ENCODE data around the gene SART3.
A peak's percentile ranks its signal among the peaks of the same experiment; 100 is the strongest.

Gene SART3, protein sequence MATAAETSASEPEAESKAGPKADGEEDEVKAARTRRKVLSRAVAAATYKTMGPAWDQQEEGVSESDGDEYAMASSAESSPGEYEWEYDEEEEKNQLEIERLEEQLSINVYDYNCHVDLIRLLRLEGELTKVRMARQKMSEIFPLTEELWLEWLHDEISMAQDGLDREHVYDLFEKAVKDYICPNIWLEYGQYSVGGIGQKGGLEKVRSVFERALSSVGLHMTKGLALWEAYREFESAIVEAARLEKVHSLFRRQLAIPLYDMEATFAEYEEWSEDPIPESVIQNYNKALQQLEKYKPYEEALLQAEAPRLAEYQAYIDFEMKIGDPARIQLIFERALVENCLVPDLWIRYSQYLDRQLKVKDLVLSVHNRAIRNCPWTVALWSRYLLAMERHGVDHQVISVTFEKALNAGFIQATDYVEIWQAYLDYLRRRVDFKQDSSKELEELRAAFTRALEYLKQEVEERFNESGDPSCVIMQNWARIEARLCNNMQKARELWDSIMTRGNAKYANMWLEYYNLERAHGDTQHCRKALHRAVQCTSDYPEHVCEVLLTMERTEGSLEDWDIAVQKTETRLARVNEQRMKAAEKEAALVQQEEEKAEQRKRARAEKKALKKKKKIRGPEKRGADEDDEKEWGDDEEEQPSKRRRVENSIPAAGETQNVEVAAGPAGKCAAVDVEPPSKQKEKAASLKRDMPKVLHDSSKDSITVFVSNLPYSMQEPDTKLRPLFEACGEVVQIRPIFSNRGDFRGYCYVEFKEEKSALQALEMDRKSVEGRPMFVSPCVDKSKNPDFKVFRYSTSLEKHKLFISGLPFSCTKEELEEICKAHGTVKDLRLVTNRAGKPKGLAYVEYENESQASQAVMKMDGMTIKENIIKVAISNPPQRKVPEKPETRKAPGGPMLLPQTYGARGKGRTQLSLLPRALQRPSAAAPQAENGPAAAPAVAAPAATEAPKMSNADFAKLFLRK

DNA sequence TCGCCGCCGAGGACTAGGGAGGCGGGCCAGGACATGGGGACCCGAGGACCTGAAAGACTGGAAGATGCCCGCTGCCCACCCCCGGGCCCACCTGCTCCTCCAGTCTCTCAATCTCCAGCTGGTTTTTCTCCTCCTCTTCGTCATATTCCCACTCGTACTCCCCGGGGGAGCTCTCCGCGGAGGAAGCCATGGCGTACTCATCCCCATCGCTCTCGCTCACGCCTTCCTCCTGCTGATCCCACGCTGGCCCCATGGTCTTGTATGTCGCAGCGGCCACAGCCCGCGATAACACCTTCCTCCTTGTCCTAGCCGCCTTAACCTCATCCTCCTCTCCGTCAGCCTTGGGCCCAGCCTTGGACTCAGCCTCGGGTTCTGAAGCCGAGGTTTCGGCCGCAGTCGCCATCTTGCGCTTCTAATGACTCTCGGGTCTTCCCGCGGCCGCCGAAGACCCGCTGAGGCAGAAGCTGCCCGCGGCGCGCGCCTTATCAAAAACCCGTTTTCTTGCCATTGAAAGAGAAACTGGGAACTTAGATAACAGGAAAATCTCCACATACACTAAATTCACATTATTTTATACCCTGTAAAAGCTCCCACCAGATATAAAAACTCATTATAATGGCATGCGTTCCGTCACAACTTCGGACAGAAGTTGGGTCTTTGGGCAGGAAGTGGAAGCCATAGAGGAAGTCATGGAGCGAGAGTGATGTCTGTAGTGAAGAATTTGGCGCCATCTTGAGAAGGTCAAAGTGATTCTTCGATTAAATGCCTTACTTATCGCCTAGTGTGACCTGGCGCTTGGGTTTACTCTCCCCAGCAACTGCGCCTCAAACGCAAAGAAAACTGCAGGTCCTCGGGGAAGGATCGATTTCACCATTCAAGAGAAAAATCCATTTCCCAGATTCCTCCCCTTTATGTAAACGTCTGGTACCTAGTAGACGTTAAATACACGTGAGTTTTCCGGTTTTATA lies at the start of gene SART3:
TSS of gene SART3 (minus strand) at position 422 of the 968 bp plus-strand sequence. CDS start at position 403, 19 bp downstream.
- peak; percentile 47 to 59 for DNase-seq (ENCODE audit: low read depth in 2 of 2, low spot score in 1 of 2)

DNA sequence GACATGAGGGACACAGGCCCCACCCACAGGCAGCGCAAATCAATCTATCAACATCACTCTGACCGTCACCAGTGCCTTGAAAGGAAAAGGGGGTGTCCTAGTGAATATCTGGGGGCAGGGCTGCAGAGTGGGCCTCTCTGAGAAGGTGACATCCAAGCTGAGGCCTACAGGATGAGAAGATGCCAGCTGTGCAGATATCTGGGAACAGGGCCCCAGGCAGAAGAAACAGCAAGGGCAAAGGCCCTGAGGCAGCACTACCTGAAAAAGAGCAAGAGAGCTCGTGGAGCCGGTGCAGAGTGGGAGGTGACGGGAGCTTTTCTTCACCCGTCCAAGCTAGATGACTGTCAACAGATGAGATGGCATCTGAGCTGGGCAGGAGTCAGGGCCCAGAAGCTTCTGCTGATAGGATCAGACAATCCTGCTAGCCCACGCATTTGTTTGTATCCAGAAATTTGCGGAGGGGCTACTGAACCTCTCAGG lies 49.4 kb upstream of the SART3 start:
- DNase-seq (ENCODE audit: low read depth in 2 of 2, low spot score in 1 of 2), result no peak

DNA sequence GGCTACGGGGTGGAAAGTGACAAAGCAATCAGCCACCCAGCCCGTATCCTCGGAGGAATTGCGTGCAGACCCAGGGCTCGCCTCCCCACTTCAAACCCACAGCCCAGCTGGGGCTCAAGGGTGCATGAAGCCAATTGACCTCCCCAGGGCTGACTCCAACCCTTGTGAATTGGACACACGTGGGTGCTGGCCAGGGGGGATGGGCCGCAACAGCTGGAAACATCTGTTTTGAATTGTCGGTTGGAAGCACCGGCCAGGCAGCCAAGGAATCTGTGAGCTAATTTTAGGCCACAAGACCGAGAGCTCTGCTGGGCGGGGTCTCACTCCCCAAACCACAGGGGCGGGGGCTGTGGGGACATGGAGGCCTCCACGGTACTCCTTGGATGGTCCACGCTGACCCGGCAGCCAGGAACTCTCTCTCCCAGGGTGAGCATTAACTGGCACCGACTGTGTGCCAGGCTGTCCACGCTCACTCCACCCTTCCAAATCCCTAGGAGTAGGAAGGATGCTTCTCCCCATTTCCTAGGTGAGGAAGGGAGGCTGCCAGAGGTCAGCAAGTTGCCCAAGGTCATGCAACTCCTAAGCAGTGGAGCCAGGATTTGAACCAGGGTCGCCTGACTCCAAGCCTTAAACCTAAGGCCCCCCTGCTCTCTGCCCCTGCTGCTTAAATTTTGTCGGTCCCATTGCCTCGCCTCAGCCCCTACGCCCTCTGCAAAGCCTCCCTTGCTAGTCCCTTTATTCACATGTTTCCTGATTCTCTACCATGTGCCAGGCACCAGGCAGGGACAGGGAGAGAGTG lies 48.8 kb upstream of the SART3 start:
- DNase-seq (ENCODE audit: low read depth in 2 of 2, low spot score in 1 of 2), result no peak

DNA sequence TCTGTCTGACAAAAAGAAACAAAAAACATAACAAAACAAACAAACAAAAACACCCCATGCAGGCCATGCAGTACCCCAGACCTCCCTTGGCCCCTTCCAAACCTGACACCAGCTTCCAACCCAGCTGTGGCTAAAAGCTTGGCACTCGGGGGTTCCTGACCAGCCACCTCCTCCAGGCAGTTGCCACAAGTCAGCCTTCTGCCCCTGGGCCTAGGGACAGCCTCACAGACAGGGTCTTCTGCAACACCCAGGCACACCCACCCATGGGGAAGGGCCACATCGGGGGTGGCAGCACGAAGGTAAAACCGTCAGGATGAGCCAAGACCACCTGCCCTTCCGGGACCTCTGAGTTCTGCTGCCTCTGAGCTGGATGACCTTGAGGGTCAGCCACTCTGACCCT lies 47.6 kb upstream of the SART3 start:
- no peak for DNase-seq (ENCODE audit: low read depth in 2 of 2, low spot score in 1 of 2)

DNA sequence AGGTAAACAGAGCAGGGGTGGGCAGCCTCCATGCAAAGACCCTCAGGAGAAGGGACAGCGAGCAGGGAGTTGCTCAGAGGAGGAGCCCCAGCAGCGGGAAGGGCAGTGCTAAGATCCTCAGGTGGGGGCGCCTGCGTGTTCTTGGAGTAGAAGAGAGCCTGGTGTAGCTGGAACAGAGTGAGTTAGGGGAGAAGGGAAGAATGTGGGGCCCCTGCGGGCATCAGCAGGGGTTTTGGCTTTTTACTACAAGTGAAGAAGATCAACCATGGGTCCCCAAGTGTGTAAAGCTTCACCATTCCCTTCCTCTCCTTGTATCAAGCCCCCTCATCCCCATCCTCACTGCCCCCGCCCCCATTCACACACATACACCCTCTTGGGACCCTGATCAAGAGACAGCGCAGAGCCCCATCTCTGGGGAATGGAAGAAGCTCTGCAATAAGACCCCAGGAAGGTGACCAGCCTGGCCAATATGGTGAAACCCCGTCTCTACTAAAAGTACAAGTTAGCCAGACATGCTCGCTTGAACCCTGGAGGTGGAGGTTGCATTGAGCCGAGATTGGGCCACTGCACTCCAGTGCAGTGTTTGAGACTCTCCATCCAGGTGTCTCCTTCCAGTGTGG lies 47.1 kb upstream of the SART3 start:
- DNase-seq (ENCODE audit: low read depth in 2 of 2, low spot score in 1 of 2), result no peak

DNA sequence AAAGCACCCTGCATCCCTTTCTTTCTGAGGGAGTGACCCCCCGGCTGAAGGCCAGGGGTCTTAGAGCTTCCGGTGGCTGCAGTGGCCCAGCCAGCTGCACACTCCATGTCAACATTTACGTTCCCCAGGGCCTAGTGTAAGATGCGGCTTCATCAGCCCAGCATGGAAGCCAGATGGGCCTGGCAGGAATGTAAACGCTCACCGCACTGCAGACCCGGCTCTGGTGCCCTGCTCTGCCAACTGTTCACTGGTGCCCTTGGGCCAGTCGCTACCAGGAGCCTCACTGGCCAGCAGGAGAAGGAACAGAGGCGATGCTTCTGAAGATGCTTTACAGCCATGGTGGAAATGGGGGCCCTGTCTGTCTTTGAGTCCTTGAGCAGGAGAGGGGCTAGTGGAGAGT lies 45.5 kb upstream of the SART3 start:
- no peak for DNase-seq (ENCODE audit: low read depth in 2 of 2, low spot score in 1 of 2)

DNA sequence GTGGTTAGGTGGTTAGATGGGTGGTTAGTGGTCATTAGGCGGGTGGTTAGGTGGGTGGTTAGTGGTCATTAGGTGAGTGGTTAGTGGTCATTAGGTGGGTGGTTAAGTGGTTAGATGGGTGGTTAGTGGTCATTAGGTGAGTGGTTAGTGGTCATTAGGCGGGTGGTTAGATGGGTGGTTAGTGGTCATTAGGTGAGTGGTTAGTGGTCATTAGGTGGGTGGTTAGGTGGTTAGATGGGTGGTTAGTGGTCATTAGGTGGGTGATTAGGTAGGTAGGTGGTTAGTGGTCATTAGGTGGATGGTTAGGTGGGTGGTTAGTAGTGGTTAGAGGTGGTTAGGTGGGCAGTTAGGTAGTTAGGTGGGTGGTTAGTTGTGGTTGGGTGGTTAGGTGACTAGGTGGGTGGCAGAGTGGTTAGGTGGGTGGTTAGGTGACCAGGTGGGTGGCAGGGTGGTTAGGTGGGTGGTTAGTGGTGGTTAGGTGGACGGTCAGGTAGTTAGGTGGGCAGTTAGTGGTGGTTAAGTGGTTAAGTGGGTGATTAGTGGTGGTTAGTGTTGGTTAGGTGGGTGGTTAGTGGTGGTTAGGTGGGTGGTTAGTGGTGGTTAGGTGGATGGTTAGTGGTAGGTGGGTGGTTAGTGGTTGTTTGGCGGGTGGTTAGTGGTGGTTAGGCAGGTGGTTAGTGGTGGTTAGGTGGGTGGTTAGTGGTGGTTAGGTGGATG lies 44.9 kb upstream of the SART3 start:
- no peak for DNase-seq (ENCODE audit: low read depth in 2 of 2, low spot score in 1 of 2)

DNA sequence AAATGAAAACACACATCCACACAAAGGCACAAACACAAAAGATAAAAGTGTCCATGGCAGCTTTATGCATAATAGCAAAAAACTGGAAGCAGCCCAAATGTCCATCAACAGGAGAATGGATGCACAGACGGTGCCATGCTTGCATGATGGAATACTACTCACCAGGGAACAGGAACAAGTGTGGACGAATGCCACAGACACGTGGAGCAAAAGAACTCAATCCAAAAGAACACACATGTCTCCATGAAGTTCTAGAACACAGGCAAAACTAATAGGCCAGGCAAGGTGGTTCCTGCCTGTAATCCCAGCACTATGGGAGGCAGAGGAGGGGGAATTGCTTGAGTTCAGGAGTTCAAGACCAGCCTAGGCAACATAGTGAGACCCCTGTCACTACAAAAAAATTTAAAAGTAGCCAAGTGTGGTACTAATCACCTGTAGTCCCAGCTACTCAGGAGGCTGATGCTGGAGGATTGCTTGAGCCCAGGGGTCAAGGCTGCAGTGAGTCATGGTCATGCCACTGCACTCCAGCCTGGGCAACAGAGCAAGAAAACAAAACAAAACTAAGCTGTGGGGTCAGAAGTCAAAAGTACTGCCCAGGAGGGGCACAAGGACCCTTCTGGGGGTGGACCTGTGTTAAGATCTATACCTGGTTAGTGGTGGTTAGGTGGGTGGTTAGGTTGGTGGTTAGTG lies 44.2 kb upstream of the SART3 start:
- no peak for DNase-seq (ENCODE audit: low read depth in 2 of 2, low spot score in 1 of 2)

DNA sequence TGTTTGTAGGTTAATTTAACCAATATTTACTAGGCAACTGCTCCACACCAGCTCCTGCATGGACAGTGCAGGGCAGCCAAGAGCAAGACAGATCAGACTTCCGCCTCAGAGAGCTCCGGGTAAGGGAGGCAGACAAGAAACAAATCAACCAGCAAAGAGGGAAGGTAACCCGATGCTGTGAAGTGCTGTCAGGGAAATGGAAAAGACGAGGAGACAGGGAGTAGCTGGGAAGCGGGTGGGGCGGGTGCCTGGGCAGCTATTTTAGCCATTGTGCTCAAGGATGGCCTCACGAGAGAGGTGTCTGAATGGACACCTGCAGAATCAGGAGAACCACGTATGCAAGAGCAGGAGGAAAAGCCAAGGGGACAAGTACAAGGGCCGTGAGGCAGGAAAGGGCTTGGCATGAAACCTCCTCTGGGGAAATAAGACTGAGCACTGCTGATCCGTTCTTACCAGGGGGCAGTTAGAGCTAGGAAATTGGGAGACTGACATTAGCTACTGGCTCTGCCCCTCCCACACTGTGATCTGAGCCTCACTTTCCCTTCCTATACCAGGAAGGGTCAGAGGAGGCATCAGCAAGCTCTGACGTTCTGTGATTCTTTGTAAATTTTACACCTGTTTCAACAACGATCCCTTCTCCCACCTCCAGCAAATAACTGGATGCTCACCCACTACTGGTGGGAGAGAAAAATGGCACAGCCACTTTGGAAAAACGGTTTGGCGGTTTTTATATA lies 43.4 kb upstream of the SART3 start:
- DNase-seq (ENCODE audit: low read depth in 2 of 2, low spot score in 1 of 2), result no peak

DNA sequence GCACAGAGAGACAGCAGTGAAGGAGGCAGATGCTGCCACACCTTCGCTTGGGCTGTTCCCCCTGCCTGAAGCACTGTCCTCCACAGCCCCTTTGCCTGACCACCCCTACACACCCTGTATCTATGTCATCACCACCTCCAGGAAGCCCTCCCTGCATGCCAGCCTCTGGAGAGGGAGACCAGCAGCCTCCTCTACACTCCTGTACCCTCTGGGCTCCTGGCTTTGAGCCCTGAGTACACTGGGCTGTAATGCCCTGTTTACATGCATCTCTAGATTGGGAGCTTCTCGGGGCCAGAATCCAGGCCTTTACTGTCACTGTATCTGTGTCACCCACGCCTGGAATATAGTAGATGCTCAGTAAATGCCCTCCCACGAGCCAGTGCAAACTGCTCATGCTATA lies 42.8 kb upstream of the SART3 start:
- no peak for DNase-seq (ENCODE audit: low read depth in 2 of 2, low spot score in 1 of 2)

DNA sequence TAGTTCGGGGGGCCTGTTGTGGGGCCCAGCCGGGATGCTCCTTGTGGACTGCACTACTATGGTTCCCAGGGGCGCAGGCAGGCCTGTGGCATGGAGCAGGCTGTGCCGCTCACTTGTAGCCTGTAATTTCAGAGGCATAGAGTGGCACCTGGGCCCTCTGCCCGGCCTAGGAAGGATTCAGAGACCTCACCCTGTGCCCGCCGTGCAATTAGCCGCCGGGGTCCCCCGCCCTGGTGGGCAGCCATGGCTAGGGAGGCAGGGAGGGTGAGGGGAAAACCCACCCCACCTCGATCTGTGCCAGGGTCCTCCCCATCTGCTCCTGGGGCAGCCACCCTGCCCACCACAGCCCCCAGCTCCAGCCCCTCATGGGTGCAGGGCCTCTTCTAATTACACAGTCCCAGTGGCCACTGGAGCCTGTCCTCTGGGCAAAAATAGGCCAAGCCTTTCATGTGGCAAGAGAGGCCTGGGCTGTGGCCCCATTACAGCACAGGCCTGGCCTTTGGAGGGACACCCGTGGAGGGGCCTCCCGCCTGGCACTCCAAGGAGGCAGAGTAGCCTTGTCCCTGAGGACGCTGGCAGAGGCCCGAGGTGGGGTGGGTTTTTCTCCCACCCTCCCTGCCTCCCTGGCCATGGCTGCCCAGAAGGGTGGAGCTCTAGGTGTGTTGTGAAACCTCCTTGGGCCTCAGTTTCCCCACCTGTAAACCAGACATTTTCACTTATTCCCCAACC lies 42.2 kb upstream of the SART3 start:
- DNase-seq (ENCODE audit: low read depth in 2 of 2, low spot score in 1 of 2), result no peak

DNA sequence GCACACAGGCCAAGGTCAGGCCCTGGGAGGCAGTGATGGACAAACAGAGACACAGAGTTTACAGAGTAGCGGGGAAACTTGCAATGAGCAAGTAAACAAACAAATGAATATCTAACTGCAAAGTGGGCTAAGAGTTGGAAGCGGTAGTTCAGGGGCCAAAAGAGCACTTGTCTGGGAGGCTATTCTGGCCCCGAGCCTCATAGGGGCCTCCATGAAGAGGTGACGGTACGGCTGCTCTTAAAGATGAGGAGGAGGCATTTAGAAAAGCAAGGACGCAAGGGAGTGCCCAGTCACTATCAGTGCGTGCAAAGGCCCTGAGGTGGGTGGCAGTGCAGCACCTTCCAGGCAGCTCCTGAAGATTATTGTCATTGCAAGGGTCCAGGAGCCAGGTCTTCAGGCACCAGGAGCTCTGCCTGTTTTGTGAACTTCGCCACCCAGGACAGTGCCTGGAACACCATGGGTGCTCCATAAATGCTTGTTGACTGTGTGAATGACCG lies 41.3 kb upstream of the SART3 start:
- DNase-seq (ENCODE audit: low read depth in 2 of 2, low spot score in 1 of 2), result no peak

DNA sequence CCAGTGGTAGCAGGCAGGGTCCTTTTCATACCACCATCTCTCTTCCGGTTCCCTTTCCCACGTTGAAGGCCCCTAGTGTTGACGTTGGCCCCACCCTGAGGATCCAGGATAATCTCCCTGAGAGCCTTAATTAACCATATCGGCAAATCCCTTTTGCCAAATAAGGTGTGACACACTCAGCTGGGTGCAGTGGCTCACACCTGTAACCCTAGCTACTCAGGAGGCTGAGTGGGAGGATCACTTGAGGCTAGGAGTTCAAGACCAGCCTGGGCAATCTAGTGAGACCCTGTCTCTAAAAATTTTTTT lies 39.7 kb upstream of the SART3 start:
- DNase-seq (ENCODE audit: low read depth in 2 of 2, low spot score in 1 of 2), result no peak

DNA sequence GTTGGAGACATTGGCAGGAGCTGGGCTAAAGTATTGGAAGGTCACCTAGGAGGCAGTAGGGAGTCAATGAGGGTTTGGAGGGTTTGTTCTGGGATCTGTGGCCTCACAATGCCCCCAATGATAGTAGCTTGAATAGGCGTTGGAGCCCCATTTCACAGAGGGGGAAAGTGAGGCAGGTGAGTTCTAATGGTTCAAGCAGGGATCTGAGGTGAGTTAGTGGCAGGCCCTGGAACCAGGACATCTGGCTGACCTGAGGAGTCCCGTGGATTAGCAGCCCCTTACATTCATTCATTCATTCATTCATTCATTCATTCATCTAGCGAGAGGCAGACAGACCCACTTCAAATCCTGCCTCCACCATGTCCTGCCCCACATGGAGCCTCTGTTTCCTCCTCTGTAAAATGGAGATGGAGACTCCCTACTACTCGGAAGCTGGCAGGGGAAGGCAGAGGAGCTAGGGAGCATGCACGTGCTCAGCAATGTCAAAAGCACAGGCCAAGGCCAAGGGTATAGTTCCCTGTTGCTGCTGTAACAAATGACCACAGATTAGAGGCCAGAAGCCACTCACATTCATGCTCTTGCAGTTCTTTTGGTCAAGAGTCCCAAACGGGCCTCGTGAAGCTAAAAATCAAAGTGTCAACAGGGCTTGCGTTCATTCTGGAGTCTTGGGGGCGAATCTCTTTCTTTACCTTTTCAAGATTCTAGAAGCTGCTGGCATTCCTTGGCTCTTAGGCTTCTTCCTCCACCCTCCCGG lies 39.2 kb upstream of the SART3 start:
- no peak for DNase-seq (ENCODE audit: low read depth in 2 of 2, low spot score in 1 of 2)

DNA sequence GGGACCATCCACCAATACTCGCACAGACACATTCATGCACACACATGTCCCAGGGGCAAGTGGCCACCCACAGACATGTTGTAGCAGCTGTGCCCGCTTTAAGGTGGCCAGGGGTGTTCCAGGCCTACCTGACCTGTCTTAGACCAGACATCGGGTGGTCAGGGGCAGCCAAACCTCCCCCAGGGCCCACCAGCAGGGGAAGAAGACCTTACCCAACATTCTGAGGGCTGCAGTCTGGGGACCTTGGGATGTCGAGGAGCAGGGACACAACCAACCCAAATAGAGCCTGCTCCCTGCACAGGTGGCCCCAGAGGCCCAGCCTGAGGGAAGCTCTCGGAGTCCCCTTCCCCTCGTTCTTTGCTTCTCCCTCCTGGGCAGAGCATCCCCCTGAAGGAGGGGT lies 38.6 kb upstream of the SART3 start:
- DNase-seq (ENCODE audit: low read depth in 2 of 2, low spot score in 1 of 2), result no peak

DNA sequence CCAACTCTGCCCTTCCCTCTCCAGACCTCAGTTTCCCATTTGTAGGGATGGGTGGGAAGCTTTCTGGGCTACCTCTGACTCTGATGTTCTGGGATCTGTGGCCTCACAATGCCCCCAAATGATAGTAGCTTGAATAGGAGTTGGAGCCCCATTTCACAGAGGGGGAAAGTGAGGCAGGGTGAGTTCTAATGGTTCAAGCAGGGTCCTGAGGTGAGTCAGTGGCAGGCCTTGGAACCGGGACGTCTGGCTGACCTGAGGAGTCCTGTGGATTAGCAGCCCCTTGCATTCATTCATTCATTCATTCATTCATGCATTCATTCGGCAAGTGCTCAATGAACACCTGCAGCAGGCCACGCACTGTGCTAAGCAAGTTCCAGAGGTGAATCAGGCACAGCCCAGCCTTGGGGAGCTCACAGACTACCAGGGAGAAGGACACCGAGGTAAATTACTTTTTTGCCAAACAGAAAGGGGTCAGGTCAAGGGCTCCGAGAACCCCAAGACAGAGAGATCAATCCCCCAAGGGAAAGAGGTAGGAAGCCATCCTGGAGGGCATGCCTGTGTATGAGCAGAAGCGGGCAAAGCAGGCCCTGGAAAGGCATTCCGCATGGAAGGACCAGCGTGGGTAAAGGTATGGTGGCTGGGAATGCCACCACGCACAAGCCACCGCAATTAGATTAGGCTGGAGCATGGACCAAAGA lies 37.7 kb upstream of the SART3 start:
- DNase-seq (ENCODE audit: low read depth in 2 of 2, low spot score in 1 of 2), result no peak

Data from stimulated activated CD8-positive, alpha-beta memory T cell treated with anti-CD3 and anti-CD28 coated beads, Interleukin-4, amount 100 ng/mL, for 1 hour (primary cell).